ENCODE data around the gene ARFGAP2. TPM values are rescaled to one million over a fixed set of nuclear protein-coding genes. Genes with fewer than 3 reads are reported as not detected.

ARFGAP2 gene
- total RNA-seq, 3 donors from 2014 or later, result 83.7 to 107 (median 106) TPM

DNA sequence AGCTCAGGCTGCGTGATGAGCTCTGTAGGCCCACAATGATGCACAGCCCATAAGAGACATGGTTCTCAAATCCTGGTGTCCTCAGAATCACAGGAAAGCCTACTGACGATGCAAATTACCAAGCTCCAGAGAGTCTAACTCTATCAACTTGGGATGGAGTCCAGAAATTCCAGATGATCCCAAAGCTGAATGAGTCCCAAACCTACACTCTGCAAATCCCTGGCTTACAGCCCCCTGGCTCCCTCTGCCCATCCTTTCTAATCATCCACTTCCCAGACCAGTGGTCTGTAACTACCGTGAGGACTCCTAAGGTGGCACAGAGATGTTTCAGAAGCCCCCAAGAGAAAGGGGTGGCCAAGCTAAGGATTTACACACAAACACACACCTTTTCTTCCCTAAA lies 13.5 kb downstream of the ARFGAP2 start:
- DNase-seq, result no peak
- Histone ChIP-seq H3K9me3 (no peaks in the 10 kb centered on the region), H3K36me3 (ENCODE audit: low read depth) (peaks cover 22% of the 10 kb centered on the region), H3K4me1 (ENCODE audit: low read depth) (no peaks in the 10 kb centered on the region), H3K4me3 (no peak overlapping the region)
- TF ChIP-seq, protein P1, sequence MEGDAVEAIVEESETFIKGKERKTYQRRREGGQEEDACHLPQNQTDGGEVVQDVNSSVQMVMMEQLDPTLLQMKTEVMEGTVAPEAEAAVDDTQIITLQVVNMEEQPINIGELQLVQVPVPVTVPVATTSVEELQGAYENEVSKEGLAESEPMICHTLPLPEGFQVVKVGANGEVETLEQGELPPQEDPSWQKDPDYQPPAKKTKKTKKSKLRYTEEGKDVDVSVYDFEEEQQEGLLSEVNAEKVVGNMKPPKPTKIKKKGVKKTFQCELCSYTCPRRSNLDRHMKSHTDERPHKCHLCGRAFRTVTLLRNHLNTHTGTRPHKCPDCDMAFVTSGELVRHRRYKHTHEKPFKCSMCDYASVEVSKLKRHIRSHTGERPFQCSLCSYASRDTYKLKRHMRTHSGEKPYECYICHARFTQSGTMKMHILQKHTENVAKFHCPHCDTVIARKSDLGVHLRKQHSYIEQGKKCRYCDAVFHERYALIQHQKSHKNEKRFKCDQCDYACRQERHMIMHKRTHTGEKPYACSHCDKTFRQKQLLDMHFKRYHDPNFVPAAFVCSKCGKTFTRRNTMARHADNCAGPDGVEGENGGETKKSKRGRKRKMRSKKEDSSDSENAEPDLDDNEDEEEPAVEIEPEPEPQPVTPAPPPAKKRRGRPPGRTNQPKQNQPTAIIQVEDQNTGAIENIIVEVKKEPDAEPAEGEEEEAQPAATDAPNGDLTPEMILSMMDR (IDR thresholded peaks at IDR 0.05), result no peak
- no peak for ATAC-seq
- intact Hi-C loops (cut with DNase I, micrococcal nuclease), result no loop called here

DNA sequence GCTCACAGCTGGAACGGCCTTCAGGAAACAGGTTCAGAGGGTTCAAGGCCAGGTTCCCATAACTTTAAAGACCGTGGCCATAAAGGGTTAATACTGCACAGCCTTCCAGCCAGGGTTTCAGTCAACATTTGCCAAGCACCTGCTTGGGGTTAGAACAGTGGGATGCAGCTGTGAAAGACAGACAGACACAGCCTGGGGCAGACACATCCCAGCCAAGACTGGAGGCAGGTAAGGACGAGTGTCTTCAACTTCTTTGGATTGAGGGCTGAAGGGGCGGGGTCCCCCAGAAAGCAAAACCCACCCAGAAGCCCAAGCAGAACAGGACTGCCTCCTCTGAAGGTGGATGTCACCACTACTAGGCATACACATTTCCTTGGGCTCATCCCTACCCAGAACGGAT lies 14.3 kb downstream of the ARFGAP2 start:
- Histone ChIP-seq H3K4me1 (ENCODE audit: low read depth) (no peaks in the 10 kb centered on the region), H3K36me3 (ENCODE audit: low read depth) (peaks cover 15% of the 10 kb centered on the region), H3K9me3 (no peaks in the 10 kb centered on the region), H3K4me3 (no peak overlapping the region)
- TF ChIP-seq, protein P1 (IDR thresholded peaks at IDR 0.05), result no peak
- intact Hi-C loops (cut with DNase I, micrococcal nuclease), result no loop called here
- DNase-seq, result peak in 1 of 3 donors; percentile 18
- ATAC-seq, result no peak

DNA sequence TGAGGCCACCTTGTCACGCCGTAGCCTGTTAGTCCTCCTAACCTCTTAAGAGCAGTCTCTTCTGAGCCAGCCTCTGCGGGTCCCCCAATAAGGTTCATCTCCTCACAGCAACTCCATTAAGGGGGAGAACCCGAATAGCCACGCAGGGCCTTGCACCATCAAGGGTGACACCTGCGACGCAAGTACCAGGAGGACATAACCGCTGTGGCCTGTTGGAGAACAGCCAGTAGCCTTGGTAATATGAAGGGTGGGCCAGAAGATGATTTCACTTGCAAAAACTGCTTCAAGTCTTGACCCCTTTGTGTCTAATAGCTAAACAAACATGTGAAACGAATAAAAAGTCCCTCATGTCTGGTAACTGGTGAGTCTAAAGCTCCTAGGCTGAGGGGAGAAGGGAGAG lies 14.8 kb downstream of the ARFGAP2 start:
- no peak for ATAC-seq

DNA sequence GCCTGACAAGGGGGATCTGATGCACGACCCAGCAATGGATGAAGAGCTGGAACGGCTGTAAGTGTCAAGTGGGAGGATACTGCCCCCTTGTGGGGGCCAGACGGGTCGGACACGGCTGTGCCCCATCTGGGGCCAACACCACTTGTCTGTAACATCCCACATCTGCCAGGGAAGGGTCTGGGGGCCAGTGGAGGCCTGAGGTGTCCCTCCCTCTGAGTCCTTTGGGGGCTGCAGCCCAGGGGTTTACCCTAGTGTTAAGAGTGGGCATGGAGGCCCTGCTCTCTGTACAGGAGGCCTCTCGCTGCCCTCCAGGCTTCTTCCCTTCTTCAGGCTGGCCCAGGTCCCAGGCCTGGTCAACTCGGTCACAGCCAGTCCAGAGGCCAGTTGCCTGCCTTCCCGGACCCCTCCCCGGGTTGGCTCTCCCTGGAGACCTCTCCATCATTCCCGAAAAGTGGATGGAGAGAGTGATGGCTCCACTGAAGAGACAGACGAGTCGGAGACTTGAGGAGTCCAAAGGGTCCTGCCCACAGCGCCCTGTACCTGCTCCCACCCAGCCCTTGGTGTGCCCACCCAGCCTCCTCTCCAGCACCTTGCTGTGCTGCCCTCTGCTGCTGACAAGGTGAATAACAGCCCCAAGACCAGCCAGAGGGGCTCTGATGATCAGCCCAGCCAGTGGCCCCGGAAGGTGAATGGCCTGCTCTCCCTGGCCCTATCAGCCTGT lies 15.4 kb downstream of the ARFGAP2 start:
- DNase-seq, result peak in 2 of 3 donors; percentile 75 to 81
- ATAC-seq, result peak; percentile 87
- TF ChIP-seq, protein P1 (IDR thresholded peaks at IDR 0.05), result peak; percentile 68
- Histone ChIP-seq H3K36me3 (ENCODE audit: low read depth) (peaks cover 6% of the 10 kb centered on the region), H3K9me3 (no peaks in the 10 kb centered on the region), H3K4me1 (ENCODE audit: low read depth) (no peaks in the 10 kb centered on the region), H3K4me3 (no peak overlapping the region)
- intact Hi-C loops (cut with DNase I, micrococcal nuclease), result no loop called here

More for the DNA sequence above, 14.8 kb downstream of the ARFGAP2 start:
- H3K4me1 ChIP-seq (ENCODE audit: low read depth), result no peaks in the 10 kb centered on the region
- no peaks in the 10 kb centered on the region for H3K9me3 ChIP-seq
- TF ChIP-seq, protein P1 (IDR thresholded peaks at IDR 0.05), result no peak
- no peak overlapping the region for H3K4me3 ChIP-seq
- peaks cover 12% of the 10 kb centered on the region for H3K36me3 ChIP-seq (ENCODE audit: low read depth)
- intact Hi-C loops (cut with DNase I, micrococcal nuclease), result no loop called here
- peak in 1 of 3 donors; percentile 34 for DNase-seq

DNA sequence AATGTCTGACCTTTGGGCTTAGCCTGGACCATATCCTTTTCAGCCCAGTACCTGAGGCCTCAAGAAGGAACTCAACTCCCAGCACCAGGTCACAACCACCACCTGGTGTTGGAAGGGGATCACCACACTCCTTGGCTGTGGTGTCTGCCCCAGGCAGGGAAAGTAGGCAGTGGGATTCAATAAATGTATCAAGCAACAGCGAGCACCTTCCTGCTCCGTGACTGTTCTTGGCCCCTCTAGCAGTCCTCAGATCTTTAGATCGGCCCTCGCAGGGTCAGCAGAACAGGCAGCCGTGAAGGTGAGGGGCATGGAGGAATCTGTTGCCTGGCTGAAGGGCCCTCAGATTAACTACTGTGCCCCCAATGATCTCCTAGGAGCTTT lies 15.9 kb downstream of the ARFGAP2 start:
- Histone ChIP-seq H3K36me3 (ENCODE audit: low read depth) (peaks cover 6% of the 10 kb centered on the region), H3K4me3 (no peak overlapping the region), H3K4me1 (ENCODE audit: low read depth) (no peaks in the 10 kb centered on the region), H3K9me3 (no peaks in the 10 kb centered on the region)
- DNase-seq (no peak), ATAC-seq (peak; percentile 2)
- intact Hi-C loops (cut with DNase I, micrococcal nuclease), result no loop called here
- TF ChIP-seq, protein P1 (IDR thresholded peaks at IDR 0.05), result no peak

All from mucosa of descending colon (tissue), 3 donors.